Small intestine (tissue), 7 donors: ENCODE results near the gene COX18. TPM values are rescaled to one million over a fixed set of nuclear protein-coding genes. Genes with fewer than 3 reads are reported as not detected.

Experiments used
- DNase-seq, 2 donors: peaks; one replicate each; pipeline versions ENCODE4 v3.0.0 to v3.0.0-alpha.2; 2013
- FAIRE-seq: peaks from 2 replicates; lab custom pipeline; 2012; peaks lifted over from hg19 to GRCh38; lab: Jason Lieb, UNC
- H3K27ac ChIP-seq, 3 donors: one replicate each; pipeline ENCODE4 v1.5.1; 2013; ENCODE audit warnings: low read length in 2 of 3, mild to moderate bottlenecking in 2 of 3, control low read depth in 1 of 3, inconsistent platforms in 1 of 3, low read depth in 1 of 3, moderate library complexity in 1 of 3
- H3K27me3 ChIP-seq, 3 donors: one replicate each; pipeline ENCODE4 v1.6.1; 2013; ENCODE audit warnings: low read length in 3 of 3, inconsistent platforms in 1 of 3; ENCODE audit not compliant: control insufficient read depth in 3 of 3, insufficient read depth in 3 of 3
- H3K36me3 ChIP-seq, 3 donors: one replicate each; pipeline ENCODE4 v1.6.1; 2013; ENCODE audit warnings: low read length in 3 of 3, inconsistent platforms in 1 of 3, low read depth in 1 of 3, mild to moderate bottlenecking in 1 of 3, moderate library complexity in 1 of 3; ENCODE audit not compliant: control insufficient read depth in 3 of 3, insufficient read depth in 2 of 3
- H3K4me1 ChIP-seq, 3 donors: one replicate each; pipeline ENCODE4 v1.6.1; 2013; ENCODE audit warnings: low read length in 2 of 3, inconsistent platforms in 1 of 3, low read depth in 1 of 3, mild to moderate bottlenecking in 1 of 3, moderate library complexity in 1 of 3; ENCODE audit not compliant: control insufficient read depth in 3 of 3, insufficient read depth in 2 of 3
- H3K4me3 ChIP-seq, 3 donors: one replicate each; pipeline ENCODE4 v1.5.1; 2013; ENCODE audit warnings: low read length in 3 of 3, control low read depth in 1 of 3, inconsistent platforms in 1 of 3, low read depth in 1 of 3, mild to moderate bottlenecking in 1 of 3, moderate library complexity in 1 of 3
- H3K9me3 ChIP-seq, 2 donors: one replicate each; pipeline ENCODE4 v1.6.1; 2013; ENCODE audit warnings: low read depth in 1 of 2, low read length in 1 of 2; ENCODE audit not compliant: control insufficient read depth in 2 of 2, insufficient read depth in 1 of 2
- WGBS, 3 donors: extraction: QIAGEN DNeasy Blood & Tissue Kit; methylation state at CpG; one replicate each; pipeline ENCODE4 v1.1.7; 2013; 5-methylcytosine and 5-hydroxymethylcytosine counted together
- polyA plus RNA-seq, 4 donors: library from polyadenylated mRNA; stranded (reverse) in 3 of 4; unstranded in 1 of 4; fragments of 200-250 nt in 3 of 4; fragments of 120-200 nt in 1 of 4; gene quantifications; one replicate each; pipeline versions ENCODE4 v1.2.1 to v1.2.3, GENCODE V29; 2013
- donor health status: healthy with polysubstance abuse.
- donor health status: control.
- donor health status: control.
- donor health status: Bipolar disorder and iron deficiency.
- donor health status: healthy.

COX18 gene
- polyA plus RNA-seq, 4 donors = 5.1 to 14.4 (median 10.5) TPM

GRCh38 chr4:73067971-73068394, 1.5 kb downstream of the COX18 start:
- WGBS, 3 donors = 33 to 39% (median 38%) methylated on average over 4 of the region's 4 CpGs
- no peaks in the 10 kb centered on the region for H3K27me3 ChIP-seq
- H3K36me3 ChIP-seq = peaks cover 0 to 5% (median 2%) of the 10 kb centered on the region in 3 donors
- no peak for FAIRE-seq
- DNase-seq = no peak
- H3K4me1 ChIP-seq = peaks cover 4 to 13% (median 5%) of the 10 kb centered on the region in 3 donors
- H3K9me3 ChIP-seq = no peaks in the 10 kb centered on the region
- peak overlapping the region; percentile 63 to 83 (median 68) for H3K4me3 ChIP-seq
- H3K27ac ChIP-seq = peak overlapping the region; percentile 88 to 93 (median 92)

- no peak overlapping the region for H3K4me3 ChIP-seq
- peak in 1 of 2 donors; percentile 7 for DNase-seq
- no peaks in the 10 kb centered on the region for H3K27me3 ChIP-seq
- H3K27ac ChIP-seq = no peak overlapping the region
- H3K9me3 ChIP-seq = no peaks in the 10 kb centered on the region
- H3K36me3 ChIP-seq = peaks cover 0 to 9% (median 1%) of the 10 kb centered on the region in 3 donors
- no peak for FAIRE-seq
- WGBS, 3 donors = 82 to 92% (median 91%) methylated on average over 2 of the region's 2 CpGs
- H3K4me1 ChIP-seq = peaks cover 4 to 13% (median 5%) of the 10 kb centered on the region in 3 donors
These were observed 2.6 kb downstream of the COX18 start for GRCh38 chr4:73066928-73067327.

DNA sequence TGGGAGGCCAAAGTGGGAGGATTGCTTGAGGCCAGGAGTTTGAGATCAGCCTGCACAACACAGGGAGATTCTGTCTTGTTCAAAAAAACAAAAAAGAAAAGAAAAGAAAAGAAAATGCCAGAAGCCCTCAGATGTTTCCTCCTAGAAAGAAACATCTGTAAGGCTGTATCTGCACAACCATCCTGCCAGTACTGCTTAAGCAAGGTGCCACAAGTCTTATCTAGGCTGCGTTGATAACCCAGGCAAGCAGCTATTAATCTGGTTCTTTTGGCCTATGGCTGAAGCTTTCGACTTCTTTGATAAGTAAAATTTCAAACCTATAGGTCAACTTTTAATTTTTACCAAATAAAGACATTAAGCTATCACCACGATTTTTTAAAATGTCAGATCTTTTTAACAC, 3.1 kb downstream of the COX18 start:
- Histone ChIP-seq H3K4me3 (no peak overlapping the region), H3K36me3 (peaks cover 0 to 11% (median 0%) of the 10 kb centered on the region in 3 donors), H3K27ac (no peak overlapping the region), H3K27me3 (no peaks in the 10 kb centered on the region), H3K4me1 (peaks cover 4 to 13% (median 5%) of the 10 kb centered on the region in 3 donors), H3K9me3 (no peaks in the 10 kb centered on the region)
- peak in 1 of 2 donors; percentile 31 for DNase-seq
- 19 to 63% (median 35%) methylated on average over 3 of the region's 3 CpGs for WGBS, 3 donors
- FAIRE-seq = no peak

- FAIRE-seq (no peak), DNase-seq (no peak)
- no peak overlapping the region for H3K27ac ChIP-seq
- H3K4me3 ChIP-seq = no peak overlapping the region
- WGBS, 3 donors = 70 to 83% (median 76%) methylated on average over 4 of the region's 4 CpGs
- peaks cover 2 to 7% (median 5%) of the 10 kb centered on the region in 3 donors for H3K4me1 ChIP-seq
- H3K9me3 ChIP-seq = no peaks in the 10 kb centered on the region
- H3K36me3 ChIP-seq = peaks cover 0 to 17% (median 4%) of the 10 kb centered on the region in 3 donors
- H3K27me3 ChIP-seq = no peaks in the 10 kb centered on the region
These were observed 5.0 kb downstream of the COX18 start for GRCh38 chr4:73064536-73064935.

DNA sequence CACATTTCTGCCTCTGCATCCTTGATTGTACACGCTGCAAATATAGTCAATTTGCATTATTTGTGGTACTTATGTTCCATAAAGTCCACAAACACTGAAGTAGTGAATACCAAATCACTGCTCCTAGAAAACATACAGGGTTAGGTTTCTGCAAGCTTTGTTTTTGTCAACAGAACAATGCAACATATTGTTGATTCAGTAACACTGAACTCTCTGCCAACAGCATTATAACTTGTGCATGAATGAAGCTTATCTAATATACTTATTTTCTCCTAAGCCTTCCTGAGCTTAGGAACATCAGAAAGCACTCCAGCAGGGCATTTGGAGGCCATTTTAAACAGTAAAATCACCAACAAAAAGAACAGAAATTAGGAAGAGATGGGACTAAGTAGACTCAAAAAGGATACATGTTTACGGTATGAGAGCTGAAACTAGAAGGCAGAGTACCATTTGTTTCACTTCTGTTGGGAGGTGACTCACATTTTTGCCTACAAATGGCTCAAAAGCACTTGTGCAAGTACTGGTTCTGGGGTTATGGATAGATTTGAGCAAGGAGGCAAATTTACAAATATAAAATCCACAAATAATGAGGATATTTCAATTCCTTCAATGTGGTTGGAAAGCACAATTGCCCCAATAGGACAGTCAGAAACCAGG, 14.1 kb downstream of the COX18 start:
- Histone ChIP-seq H3K27ac (no peak overlapping the region), H3K27me3 (no peaks in the 10 kb centered on the region), H3K4me3 (no peak overlapping the region), H3K4me1 (no peaks in the 10 kb centered on the region), H3K9me3 (no peaks in the 10 kb centered on the region), H3K36me3 (peaks cover 2 to 17% (median 16%) of the 10 kb centered on the region in 3 donors)
- DNase-seq (no peak), FAIRE-seq (no peak)
- WGBS, 3 donors = 69 to 90% (median 89%) methylated on average over 2 of the region's 2 CpGs

GRCh38 chr4:73053974-73054480, 15.5 kb downstream of the COX18 start:
- H3K36me3 ChIP-seq = peaks cover 2 to 16% (median 9%) of the 10 kb centered on the region in 3 donors
- no peak overlapping the region for H3K4me3 ChIP-seq
- no peak overlapping the region for H3K27ac ChIP-seq
- FAIRE-seq (no peak), DNase-seq (no peak)
- H3K27me3 ChIP-seq = no peaks in the 10 kb centered on the region
- H3K4me1 ChIP-seq = no peaks in the 10 kb centered on the region
- H3K9me3 ChIP-seq = no peaks in the 10 kb centered on the region
- 84 to 98% (median 96%) methylated on average over 2 of the region's 2 CpGs for WGBS, 3 donors

DNA sequence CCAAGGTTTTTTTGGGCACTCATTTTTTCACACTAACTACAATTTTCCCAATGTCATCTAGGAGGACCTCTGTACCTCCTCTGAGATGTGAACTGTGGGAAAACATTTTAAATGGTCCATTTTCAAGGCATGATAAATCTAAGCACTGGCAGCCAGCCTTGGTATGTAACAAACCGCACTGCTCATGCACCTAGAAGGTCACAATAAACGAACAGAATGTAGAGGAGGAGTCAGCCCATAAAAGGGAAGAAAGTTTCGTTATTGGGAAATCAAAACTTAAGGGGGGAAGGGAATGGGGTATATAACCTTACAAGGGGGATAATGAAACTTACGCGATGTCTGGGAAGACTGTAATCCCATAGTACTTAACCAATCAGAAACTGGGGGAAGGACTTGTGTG, 16.4 kb downstream of the COX18 start:
- no peaks in the 10 kb centered on the region for H3K9me3 ChIP-seq

GRCh38 chr4:73051625-73052024, 17.9 kb downstream of the COX18 start:
- DNase-seq (no peak), FAIRE-seq (no peak)
- no peak overlapping the region for H3K4me3 ChIP-seq
- H3K27me3 ChIP-seq = no peaks in the 10 kb centered on the region
- H3K9me3 ChIP-seq = no peaks in the 10 kb centered on the region
- H3K27ac ChIP-seq = no peak overlapping the region
- H3K4me1 ChIP-seq = no peaks in the 10 kb centered on the region
- H3K36me3 ChIP-seq = peaks cover 0 to 4% (median under 1%) of the 10 kb centered on the region in 3 donors
- 96 to 98% (median 97%) methylated on average over 1 of the region's 1 CpG for WGBS, 3 donors

More for the DNA sequence above, 16.4 kb downstream of the COX18 start:
- no peaks in the 10 kb centered on the region for H3K27me3 ChIP-seq
- 84 to 93% (median 88%) methylated on average over 5 of the region's 5 CpGs for WGBS, 3 donors
- H3K4me3 ChIP-seq = no peak overlapping the region
- DNase-seq (no peak), FAIRE-seq (no peak)
- H3K27ac ChIP-seq = no peak overlapping the region
- H3K36me3 ChIP-seq = peaks cover 0 to 13% (median 7%) of the 10 kb centered on the region in 3 donors
- no peaks in the 10 kb centered on the region for H3K4me1 ChIP-seq
